ENCODE data around the gene SCNN1B. TPM values are rescaled to one million over a fixed set of nuclear protein-coding genes. Genes with fewer than 3 reads are reported as not detected.
"Not testable (repeated sequence)": the region's sequence is repeated elsewhere in the genome, so short reads cannot be mapped to it uniquely, and the experiment has no call there.

The SCNN1B gene
- total RNA-seq, 2 donors from 2014 or later = 4.7 TPM; not detected in 1

GRCh38 chr16:23378921-23379320 is 76.8 kb downstream of the SCNN1B start:
- H3K4me3 ChIP-seq = no peak overlapping the region
- DNase-seq (no peak), ATAC-seq (no peak)
- no peaks in the 10 kb centered on the region for H3K36me3 ChIP-seq (replicated peaks in 1 of 2; ENCODE audit: insufficient read depth in 1 of 2, low read depth in 2 of 2)
- H3K27ac ChIP-seq = no peak overlapping the region
- WGBS, 2 donors = 81 to 89% methylated on average over 5 of the region's 5 CpGs
- intact Hi-C loops (cut with DNase I) = no loop called here
- no peaks in the 10 kb centered on the region for H3K9me3 ChIP-seq
- TF ChIP-seq CTCF (IDR thresholded peaks at IDR 0.05) (no peak), POLR2A (IDR thresholded peaks at IDR 0.05) (no peak)
- no peaks in the 10 kb centered on the region for H3K4me1 ChIP-seq
- H3K27me3 ChIP-seq = no peaks in the 10 kb centered on the region

- Histone ChIP-seq H3K27me3 (no peaks in the 10 kb centered on the region), H3K27ac (no peak overlapping the region), H3K4me3 (no peak overlapping the region), H3K9me3 (no peaks in the 10 kb centered on the region), H3K4me1 (no peaks in the 10 kb centered on the region), H3K36me3 (replicated peaks in 1 of 2; ENCODE audit: insufficient read depth in 1 of 2, low read depth in 2 of 2) (no peaks in the 10 kb centered on the region)
- WGBS, 2 donors = 77 to 83% methylated on average over 4 to 10 of the region's 10 CpGs
- TF ChIP-seq POLR2A (IDR thresholded peaks at IDR 0.05) = no peak
- no peak for TF ChIP-seq CTCF (IDR thresholded peaks at IDR 0.05)
- DNase-seq (no peak), ATAC-seq (no peak)
- intact Hi-C loops (cut with DNase I) = no loop called here
Observed at GRCh38 chr16:23379707-23380106, 77.6 kb downstream of the SCNN1B start.

GRCh38 chr16:23380501-23380951 is 78.4 kb downstream of the SCNN1B start:
- intact Hi-C loops (cut with DNase I) = no loop called here
- ATAC-seq (no peak), DNase-seq (no peak)
- Histone ChIP-seq H3K36me3 (replicated peaks in 1 of 2; ENCODE audit: insufficient read depth in 1 of 2, low read depth in 2 of 2) (no peaks in the 10 kb centered on the region), H3K4me1 (no peaks in the 10 kb centered on the region), H3K4me3 (no peak overlapping the region), H3K27me3 (no peaks in the 10 kb centered on the region), H3K27ac (no peak overlapping the region), H3K9me3 (no peaks in the 10 kb centered on the region)
- TF ChIP-seq POLR2A (IDR thresholded peaks at IDR 0.05) (no peak), CTCF (IDR thresholded peaks at IDR 0.05) (no peak)
- WGBS, 2 donors = 91 to 100% methylated on average over 4 to 20 of the region's 20 CpGs

- H3K4me3 ChIP-seq; H3K27me3 ChIP-seq; intact Hi-C loops (cut with DNase I); ATAC-seq; H3K9me3 ChIP-seq; DNase-seq; H3K27ac ChIP-seq; H3K36me3 ChIP-seq (replicated peaks in 1 of 2; ENCODE audit: insufficient read depth in 1 of 2, low read depth in 2 of 2); H3K4me1 ChIP-seq: not testable (repeated sequence)
- WGBS, 2 donors = 89 to 91% methylated on average over 9 of the region's 9 CpGs
Observed at GRCh38 chr16:23381702-23382101, 79.6 kb downstream of the SCNN1B start.

- no peak for DNase-seq
- no peak for TF ChIP-seq CTCF (IDR thresholded peaks at IDR 0.05)
- TF ChIP-seq POLR2A (IDR thresholded peaks at IDR 0.05) = no peak
Observed at GRCh38 chr16:23382279-23382678, 80.2 kb downstream of the SCNN1B start.

More at GRCh38 chr16:23382279-23382678, 80.2 kb downstream of the SCNN1B start:
- H3K27ac ChIP-seq = no peak overlapping the region
- intact Hi-C loops (cut with DNase I) = no loop called here
- H3K4me3 ChIP-seq = no peak overlapping the region
- H3K9me3 ChIP-seq = no peaks in the 10 kb centered on the region
- ATAC-seq = no peak
- H3K36me3 ChIP-seq (replicated peaks in 1 of 2; ENCODE audit: insufficient read depth in 1 of 2, low read depth in 2 of 2) = no peaks in the 10 kb centered on the region
- H3K27me3 ChIP-seq = no peaks in the 10 kb centered on the region
- no peaks in the 10 kb centered on the region for H3K4me1 ChIP-seq
- WGBS, 2 donors = 88 to 90% methylated on average over 6 of the region's 6 CpGs

Data from body of pancreas (tissue), 4 donors.